Kidney (tissue), 14 donors: ENCODE measurements around the gene GDE1. TPM values are rescaled to one million over a fixed set of nuclear protein-coding genes. Genes with fewer than 3 reads are reported as not detected.

Experiments
- DNase-seq, 5 donors: peaks; one replicate each; pipeline ENCODE4 v3.0.0-alpha.2; 2013 to 2020
- FAIRE-seq: peaks from 2 replicates; lab custom pipeline; 2012; peaks lifted over from hg19 to GRCh38; lab: Jason Lieb, UNC
- H3K27ac ChIP-seq, 2 donors: one replicate each; pipeline ENCODE4 v1.7.0; 2013; ENCODE audit warnings: low read depth in 2 of 2, low read length in 2 of 2, inconsistent platforms in 1 of 2
- H3K27me3 ChIP-seq: one replicate; pipeline ENCODE4 v1.7.1; 2013; ENCODE audit warnings: low read length, inconsistent platforms; ENCODE audit not compliant: control insufficient read depth, insufficient read depth
- H3K36me3 ChIP-seq, 3 donors: one replicate each; pipeline versions ENCODE4 v1.7.0 to v1.7.1; 2013; ENCODE audit warnings: low read length in 3 of 3, control low read depth in 1 of 3, inconsistent platforms in 1 of 3; ENCODE audit not compliant: insufficient read depth in 3 of 3, control insufficient read depth in 2 of 3
- H3K4me1 ChIP-seq, 3 donors: one replicate each; pipeline versions ENCODE4 v1.7.0 to v1.7.1; 2013; ENCODE audit warnings: low read length in 3 of 3, inconsistent platforms in 1 of 3, low read depth in 1 of 3; ENCODE audit not compliant: control insufficient read depth in 2 of 3, insufficient read depth in 2 of 3
- H3K4me3 ChIP-seq, 3 donors: one replicate each; pipeline versions ENCODE4 v1.7.0 to v1.8.1; 2013; ENCODE audit warnings: low read length in 3 of 3, control low read depth in 1 of 3, inconsistent platforms in 1 of 3
- H3K9ac ChIP-seq, 3 donors: one replicate each; pipeline versions ENCODE4 v1.7.0 to v1.7.1; 2013; ENCODE audit warnings: low read length in 3 of 3, control low read depth in 1 of 3, inconsistent platforms in 1 of 3
- H3K9me3 ChIP-seq, 3 donors: one replicate each; pipeline versions ENCODE4 v1.7.0 to v1.7.1; 2013; ENCODE audit warnings: low read length in 3 of 3, control low read depth in 1 of 3, inconsistent platforms in 1 of 3; ENCODE audit not compliant: control insufficient read depth in 2 of 3, insufficient read depth in 1 of 3
- CTCF ChIP-seq: IDR thresholded peaks from 3 replicates; pipeline ENCODE4 v1.5.1; 2012; ENCODE audit warnings: mild to moderate bottlenecking, moderate library complexity, borderline replicate concordance; ENCODE audit not compliant: insufficient read depth; ENCODE audit errors: extremely low read depth
- intact Hi-C: fragments of 100-400 bp; cut with DNase I; formaldehyde crosslinking; loops from one replicate; pipeline ENCODE4 v1.11.1; 2022
- polyA plus RNA-seq: library from polyadenylated mRNA; stranded (reverse); fragments of 350-450 nt; fragmentation: Illumina TruSeq; extraction: RNeasy Lipid Tissue Mini Kit (QIAGEN cat#74804); gene quantifications from one replicate; pipeline ENCODE4 v1.2.3, GENCODE V29; 2014; ENCODE audit warnings: low read depth, low replicate concordance; ENCODE audit not compliant: insufficient read depth
- total RNA-seq: library from RNA; stranded (reverse); fragmentation: NEBNext Ultra II Directional; extraction: Animal tissue kit (Norgen Biotek cat#: 25700); gene quantifications from one replicate; pipeline ENCODE4 v1.2.1, GENCODE V29; 2021
- donor health status: control.
- donor health status: control.
- donor health status: control.
- donor health status: control.
- donor health status: control.
- donor health status: DM: yes; HTN: yes; CAD: no.
- donor health status: Normal renal cell carcinoma (clear cell type).

GDE1 gene
- total and polyA plus RNA-seq, 2 donors from 2014 or later = 48.2 to 54.7 TPM

GRCh38 chr16:19499481-19499880 is 22.4 kb downstream of the GDE1 start:
- no peak overlapping the region for H3K27ac ChIP-seq
- H3K4me3 ChIP-seq = no peak overlapping the region
- no peaks in the 10 kb centered on the region for H3K27me3 ChIP-seq
- FAIRE-seq (no peak), DNase-seq (no peak)
- TF ChIP-seq CTCF = no peak
- no peak overlapping the region for H3K9ac ChIP-seq
- intact Hi-C loops = no loop called here
- H3K36me3 ChIP-seq = peaks cover 4 to 30% (median 27%) of the 10 kb centered on the region in 3 donors
- no peaks in the 10 kb centered on the region for H3K9me3 ChIP-seq
- H3K4me1 ChIP-seq = no peaks in the 10 kb centered on the region

- H3K36me3 ChIP-seq = peaks cover 4 to 25% (median 22%) of the 10 kb centered on the region in 3 donors
- FAIRE-seq (no peak), DNase-seq (no peak)
- no peaks in the 10 kb centered on the region for H3K4me1 ChIP-seq
- H3K4me3 ChIP-seq = no peak overlapping the region
- no peaks in the 10 kb centered on the region for H3K9me3 ChIP-seq
- no peak for TF ChIP-seq CTCF
- H3K27me3 ChIP-seq = no peaks in the 10 kb centered on the region
- intact Hi-C loops = no loop called here
- H3K9ac ChIP-seq = no peak overlapping the region
- H3K27ac ChIP-seq = no peak overlapping the region
Observed at GRCh38 chr16:19499006-19499405, 22.9 kb downstream of the GDE1 start.

GRCh38 chr16:19497176-19497575 is 24.7 kb downstream of the GDE1 start:
- no peak overlapping the region for H3K27ac ChIP-seq

More at GRCh38 chr16:19497176-19497575, 24.7 kb downstream of the GDE1 start:
- Histone ChIP-seq H3K4me3 (no peak overlapping the region), H3K4me1 (no peaks in the 10 kb centered on the region), H3K9me3 (no peaks in the 10 kb centered on the region), H3K9ac (no peak overlapping the region), H3K36me3 (peaks cover 2 to 13% (median 10%) of the 10 kb centered on the region in 3 donors), H3K27me3 (no peaks in the 10 kb centered on the region)
- no peak for TF ChIP-seq CTCF
- FAIRE-seq (no peak), DNase-seq (no peak)
- intact Hi-C loops = no loop called here
